NCI-H774 (cell line): ENCODE results near the gene MICU2.
"Not testable (repeated sequence)": the region's sequence is repeated elsewhere in the genome, so short reads cannot be mapped to it uniquely, and the experiment has no call there.

ENCODE experiments used
- DNase-seq: peaks from one replicate; lab custom pipeline; 2025; lab: John Stamatoyannopoulos, UW

The MICU2 gene

DNA sequence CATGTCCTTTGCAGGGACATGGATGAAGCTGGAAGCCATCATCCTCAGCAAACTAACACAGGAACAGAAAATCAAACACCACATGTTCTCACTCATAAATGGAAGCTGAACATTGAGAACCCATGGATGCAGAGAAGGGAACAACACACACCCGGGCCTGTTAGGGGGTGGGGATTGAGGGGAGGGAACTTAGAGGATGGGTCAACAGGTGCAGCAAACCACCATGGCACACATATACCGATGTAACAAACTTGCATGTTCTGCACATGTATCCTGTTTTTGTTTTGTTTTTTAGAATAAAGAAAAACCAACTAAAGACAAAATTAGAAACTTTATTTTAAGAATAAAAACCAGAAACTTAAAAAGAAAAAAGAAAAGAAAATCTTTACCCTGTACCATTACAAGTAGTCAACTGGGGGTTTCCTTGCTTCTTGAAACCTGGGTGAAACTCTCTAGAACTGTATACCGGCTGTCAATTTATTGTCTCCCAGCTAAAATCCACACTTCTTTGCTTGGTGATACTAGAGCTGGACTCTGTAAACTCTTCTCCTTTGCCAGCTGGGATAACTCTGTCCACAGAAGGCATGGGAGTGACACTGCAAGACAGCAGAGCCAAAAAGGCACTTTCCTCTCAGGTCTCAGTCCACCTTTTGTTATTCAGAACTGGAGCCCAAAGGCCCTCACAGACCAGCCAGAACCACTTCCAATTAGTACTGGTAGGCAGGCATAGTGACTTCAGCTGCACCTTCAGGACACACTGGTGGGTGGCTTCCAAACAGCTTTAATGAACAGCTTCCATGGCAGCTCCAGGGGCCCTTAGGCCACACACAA, 9.0 kb downstream of the MICU2 start:
- DNase-seq = no peak

DNA sequence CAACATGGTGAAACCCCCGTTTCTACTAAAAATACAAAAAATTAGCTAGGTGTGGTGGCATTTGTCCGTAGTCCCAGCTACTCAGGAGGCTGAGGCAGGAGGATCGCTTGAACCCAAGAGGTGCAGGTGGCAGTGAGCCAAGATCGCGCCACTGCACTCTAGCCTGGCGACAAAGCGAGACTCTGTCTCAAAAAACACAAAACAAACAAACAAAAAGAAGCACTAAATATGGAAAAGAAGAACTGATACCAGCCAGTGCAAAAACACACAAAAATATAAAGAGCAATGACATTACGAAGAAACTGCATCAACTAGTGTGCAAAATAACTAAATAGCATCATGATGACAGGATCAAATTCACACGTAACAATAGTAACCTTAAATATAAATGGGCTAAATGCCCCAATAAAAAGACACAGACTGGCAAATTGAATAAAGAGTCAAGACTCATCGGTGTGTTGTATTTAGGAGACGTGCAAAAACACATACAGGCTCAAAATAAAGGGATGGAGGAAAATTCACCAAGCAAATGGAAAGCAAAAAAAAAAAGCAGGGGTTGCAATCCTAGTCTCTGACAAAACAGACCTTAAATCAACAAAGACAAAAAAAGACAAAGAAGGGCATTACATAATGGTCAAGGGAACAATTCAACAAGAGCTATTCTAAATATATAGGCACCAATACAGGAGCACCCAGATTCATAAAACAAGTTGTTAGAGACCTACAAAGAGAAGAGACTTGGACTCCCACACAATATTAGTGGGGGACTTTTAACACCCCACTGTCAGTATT, 13.1 kb downstream of the MICU2 start:
- DNase-seq = not testable (repeated sequence)

DNA sequence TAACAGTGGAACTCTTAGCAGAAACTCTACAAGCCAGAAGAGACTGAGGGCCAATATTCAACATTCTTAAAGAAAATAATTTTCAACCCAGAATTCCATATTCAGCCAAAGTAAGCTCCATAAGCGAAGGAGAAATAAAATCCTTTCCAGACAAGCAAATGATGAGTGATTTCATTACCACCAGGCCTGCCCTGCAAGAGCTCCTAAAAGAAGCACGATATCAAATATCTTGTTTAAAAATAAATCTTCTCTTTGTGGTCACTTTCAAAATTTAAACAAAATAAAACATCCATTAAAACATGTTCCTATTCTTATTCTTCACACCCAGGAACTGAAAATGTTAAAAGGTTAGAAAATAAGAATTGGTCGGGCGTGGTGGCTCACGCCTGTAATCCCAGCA, 13.7 kb downstream of the MICU2 start:
- DNase-seq = no peak

DNA sequence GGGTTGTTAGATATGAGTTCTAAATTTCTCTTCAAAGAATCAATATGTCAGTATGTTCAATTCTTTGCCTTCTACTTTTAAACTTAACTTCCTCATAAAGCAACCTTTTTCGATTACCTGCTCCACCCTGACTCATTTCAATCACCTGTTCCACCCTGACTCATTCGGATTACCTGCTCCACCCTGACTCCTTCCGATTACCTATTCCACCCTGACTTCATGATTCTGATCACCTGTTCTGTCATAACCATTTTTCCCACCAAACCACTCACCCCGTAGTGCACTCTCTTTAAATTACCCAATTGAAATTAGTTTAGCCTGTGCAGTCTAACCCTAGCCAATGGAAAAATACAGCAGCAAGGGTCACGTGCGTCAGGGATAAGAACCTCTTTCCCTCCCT, 14.5 kb downstream of the MICU2 start:
- DNase-seq = not testable (repeated sequence)

DNA sequence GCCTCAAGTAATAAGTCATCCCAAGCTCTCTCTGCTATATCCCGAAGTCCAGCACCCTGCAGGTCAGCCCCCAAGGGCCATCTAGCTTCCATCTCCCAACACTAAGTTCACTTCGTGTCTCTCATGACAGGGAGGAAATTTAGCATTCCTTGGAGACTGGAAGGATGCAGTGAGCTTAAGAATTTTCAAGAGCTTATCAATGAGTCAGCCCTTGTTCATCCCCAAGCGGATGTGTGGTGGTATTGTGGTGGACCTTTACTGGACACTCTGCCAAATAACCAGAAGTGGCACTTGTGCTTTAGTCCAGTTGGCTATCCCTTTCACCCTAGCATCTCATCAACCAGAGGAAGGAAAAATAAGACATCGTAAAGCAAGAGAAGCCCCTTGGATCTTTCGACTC, 15.6 kb downstream of the MICU2 start:
- DNase-seq = not testable (repeated sequence)

DNA sequence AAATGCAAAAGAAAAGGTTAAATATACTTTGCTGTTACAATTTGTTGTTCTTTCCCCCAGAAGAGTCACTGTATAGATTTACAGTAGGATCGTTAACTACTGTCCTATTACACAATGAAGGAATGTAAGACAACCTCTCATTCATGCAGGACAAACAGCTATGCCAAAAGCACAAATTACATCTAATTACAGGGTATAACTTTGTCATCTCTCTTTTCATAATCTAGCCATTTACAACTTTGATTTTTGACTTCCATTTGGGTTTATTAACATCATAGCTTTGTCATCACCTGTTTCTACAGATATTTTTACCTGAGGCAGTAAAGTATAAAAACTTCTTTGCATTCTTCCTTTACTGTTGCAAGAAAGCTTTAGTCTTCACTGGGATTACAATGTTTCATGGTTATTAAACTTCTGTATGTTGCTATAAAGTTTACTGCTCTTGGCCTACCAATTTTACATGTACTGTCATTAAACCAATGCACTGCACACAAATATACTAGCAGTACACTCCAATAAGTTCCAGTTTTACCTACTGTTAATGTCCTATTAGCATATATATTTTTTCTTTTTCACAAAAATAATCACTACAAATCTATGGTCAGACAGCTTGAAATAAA, 18.9 kb downstream of the MICU2 start:
- DNase-seq = no peak

DNA sequence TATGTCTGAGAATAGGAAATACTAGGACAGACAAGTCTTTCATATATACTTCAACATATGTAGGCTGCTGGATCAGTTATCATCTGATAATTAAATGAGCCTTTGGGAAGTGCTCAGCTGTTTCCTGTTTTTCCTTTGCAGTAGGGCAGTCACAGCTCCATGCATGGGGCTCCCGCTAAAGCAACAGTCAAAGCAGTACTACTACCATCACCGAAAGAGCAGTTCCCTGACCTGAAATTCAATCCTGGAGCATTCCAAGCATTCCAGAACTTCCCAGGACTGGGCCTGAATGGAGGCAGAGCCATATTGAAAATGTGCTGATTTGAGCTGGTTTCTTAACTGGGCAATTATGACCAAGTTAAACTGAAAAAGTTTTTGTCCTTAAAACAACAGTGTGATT, 20.5 kb downstream of the MICU2 start:
- DNase-seq = no peak

DNA sequence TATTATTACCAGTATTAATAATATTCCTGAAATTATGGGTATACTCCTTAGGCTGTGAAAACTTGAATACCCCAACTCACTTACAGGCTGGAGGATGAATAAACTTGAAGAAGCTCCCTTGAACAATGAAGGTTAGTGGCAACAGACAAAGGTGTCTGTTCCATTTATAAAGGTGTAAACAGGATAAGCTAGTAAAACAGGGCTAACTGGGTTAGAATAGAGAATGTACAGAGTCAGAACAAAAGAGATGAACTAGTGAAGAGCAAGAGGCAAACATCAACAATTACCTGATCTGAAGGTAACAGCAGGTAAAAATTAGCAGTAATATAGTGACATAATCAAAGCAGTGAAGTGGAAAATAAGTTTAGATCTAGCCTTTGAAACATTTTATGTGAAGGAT, 23.2 kb downstream of the MICU2 start:
- no peak for DNase-seq

DNA sequence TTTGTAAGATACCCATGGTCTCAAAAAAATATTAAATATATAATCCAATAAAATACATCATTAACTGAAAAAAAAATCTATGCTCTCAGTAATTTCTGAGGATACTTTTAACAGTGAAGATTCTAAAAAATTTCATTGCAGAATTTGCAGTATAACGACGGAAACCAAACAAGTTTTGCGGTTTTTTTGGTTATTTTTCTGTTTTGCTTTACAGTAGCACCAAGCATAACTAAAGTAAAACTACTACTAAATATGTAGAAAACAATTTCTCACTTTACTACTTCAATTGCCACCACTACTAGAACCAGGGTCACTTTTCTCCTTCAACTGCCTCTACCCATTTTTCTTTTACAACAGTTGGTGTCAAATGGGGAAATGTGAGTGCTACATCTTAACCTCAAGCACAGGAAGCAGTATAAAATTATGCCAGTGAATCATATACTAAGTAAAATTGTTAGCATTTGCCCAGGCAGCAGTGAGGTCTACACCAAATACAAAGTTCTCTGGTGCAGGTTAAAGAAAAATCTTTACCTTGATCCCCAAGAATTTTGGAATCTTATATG, 24.1 kb downstream of the MICU2 start:
- DNase-seq = no peak

DNA sequence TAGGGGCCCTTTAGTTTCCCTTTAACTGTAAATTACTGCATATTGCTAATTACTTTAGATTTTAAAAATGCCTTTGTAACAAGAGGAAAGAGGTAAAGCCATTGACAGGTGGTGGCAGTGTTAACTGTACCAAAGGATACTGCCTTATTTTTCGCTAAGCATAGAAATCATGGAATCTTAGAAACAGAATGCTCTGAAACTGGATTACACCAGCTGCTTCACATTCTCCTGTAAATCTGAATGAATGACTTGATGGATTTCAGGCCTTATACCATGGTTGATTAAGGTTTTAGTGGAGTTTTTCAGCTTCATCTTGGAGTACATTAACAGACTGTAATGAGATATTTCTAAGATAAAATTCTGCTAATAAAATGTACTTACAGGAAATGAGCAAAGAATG, 25.2 kb downstream of the MICU2 start:
- DNase-seq = no peak

DNA sequence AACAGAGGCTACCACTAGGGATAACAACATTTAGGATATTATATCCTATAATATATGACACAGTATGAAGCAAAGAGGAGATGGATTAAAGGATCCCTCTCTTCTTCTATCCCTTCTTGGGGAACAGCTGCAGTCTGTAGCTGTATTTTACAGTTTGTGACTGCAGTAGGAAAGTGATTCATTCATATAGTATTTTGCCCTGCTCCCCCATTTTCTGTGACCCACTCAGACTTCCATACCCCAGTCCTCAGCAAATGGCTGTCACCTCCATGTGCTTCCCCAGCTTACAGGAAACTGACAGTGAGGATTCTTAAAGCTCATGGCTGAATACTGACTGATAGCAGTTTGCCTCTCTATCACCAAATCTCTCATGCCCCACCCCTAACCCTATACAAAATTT, 27.5 kb downstream of the MICU2 start:
- DNase-seq = no peak

DNA sequence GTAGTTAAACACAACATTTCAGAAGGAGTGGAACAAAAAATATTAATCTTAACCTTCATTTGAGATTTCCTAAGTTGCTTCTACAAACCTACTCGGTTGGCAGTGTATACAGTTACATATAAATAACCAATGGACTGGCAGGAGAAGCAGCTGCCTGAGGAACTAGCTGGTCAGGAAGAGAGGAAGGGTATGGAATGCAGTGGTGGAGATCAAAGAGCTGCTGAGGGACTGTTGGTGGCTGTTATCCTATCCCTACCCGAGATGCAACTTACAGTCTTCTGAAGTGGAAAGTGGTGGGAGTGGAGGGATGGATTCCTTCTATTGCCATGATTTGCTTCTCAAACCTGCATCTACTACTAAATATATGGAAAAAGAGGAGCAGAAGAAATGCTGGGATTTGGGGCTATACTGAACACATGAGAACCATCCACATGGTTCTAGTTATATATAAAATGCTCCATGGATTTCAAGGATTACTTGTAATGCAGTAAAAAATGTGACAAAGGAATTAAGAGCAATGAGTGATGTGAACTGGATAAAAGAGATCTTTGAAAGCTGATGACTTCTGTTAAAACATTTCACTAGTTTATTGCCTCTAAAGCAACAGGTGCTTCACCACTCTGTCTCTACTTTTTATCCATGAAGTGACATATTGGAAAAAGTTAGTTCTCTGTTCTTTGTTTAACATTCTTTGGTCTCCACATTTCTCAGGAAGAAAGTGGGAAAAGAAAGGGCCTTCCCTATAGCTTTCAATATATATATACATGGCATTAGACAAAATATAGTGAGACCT, 29.9 kb downstream of the MICU2 start:
- no peak for DNase-seq

DNA sequence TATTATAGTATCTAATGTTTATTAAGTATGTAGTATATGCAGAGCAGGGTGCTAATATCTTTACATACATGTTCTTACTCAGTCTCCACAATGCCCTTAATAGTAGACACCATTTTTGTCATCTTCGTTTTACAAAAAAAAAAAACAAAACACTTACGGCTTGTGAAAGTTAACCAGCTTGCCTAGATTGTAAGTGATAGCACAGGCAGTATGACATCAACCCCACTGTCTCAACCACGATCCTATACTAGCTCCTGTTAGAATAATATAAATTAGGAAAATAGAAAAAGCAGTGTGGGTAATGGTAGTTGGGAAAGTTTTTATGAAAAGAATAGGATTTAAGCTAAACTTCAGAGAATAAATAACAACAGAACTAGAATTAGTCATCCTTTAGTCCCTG, 34.3 kb downstream of the MICU2 start:
- DNase-seq = no peak

DNA sequence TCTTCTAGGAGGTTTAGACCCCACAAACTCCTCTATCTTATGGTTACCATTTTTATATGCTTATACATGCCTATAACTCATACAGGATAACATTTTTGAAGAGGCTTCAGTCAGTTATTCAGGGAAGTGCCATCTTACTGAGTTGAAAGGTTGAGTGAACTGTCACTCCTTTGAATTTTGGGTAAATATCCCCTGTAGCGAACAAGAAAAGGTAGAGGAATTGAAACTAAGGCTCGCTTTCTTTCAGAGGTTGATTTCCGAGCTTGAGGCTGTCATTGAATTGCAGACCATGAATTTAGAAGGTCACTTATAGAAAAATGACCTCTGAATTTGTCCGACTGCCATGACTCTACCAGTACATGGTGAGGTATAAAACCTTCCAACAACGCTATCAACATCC, 35.1 kb downstream of the MICU2 start:
- DNase-seq = no peak

DNA sequence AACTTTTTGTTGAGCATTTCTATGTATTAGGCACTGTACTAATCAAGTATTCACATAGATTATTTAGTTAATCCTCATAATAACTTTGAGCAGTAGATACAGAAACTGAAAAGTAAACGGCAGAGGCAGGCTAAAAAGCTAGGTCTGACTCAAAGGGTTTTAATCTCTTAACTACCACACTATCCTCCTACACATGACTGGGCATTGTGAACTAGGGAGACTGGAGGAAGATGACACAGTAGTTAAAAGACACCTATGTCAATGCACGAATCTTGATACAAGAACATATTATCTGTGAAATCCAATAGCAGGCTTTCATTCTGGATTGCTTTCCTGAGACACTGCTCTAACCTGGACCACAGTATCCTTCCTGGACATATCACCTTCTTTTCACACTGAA, 36.3 kb downstream of the MICU2 start:
- DNase-seq = no peak

DNA sequence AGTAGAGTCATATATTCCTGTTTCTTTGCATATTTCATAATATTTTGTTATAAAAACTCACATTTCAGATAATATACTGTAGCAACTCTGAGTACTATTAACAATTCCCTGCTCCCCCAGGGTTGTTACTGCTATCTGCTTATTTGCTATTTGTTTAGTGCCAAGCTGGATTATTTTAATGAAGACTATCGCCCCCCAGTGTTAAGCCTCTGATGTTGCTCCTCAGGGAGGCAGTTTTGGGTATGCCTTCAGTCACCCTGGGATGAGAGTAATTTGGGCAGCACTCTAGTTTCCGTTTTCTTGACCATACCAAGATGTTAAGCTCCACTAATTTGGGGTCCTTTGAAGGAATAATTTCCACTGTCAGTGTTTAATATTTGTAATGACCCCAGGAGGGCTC, 46.0 kb downstream of the MICU2 start:
- no peak for DNase-seq

DNA sequence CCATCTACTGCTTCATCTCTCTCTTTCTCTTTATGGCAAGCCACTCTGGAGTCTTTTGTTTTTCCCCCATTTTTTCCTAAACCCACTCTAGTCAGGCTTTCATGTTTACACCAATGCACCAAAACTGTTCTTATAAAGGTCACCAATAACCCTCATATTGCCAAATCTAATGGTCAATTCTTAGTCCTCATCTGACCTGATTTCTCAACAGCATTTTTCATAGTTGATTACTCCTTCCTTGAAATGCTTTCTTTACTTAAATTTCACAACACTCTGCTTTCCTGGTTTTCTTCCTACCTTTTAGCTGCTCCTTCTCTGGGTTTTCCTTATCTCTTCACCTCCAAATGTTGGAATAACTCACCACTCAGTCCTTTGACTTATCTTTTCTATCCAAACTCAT, 47.9 kb downstream of the MICU2 start:
- no peak for DNase-seq

DNA sequence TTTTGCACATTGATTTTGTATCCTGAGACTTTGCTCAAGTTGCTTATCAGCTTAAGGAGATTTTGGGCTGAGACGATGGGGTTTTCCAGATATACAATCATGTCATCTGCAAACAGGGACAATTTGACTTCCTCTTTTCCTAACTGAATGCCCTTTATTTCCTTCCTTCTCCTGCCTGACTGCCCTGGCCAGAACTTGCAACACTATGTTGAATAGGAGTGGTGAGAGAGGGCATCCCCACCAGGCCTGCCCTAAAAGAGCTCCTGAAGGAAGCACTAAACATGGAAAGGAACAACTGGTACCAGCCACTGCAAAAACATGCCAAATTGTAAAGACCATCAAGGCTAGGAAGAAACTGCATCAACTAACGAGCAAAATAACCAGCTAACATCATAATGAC, 50.7 kb downstream of the MICU2 start:
- DNase-seq = not testable (repeated sequence)

DNA sequence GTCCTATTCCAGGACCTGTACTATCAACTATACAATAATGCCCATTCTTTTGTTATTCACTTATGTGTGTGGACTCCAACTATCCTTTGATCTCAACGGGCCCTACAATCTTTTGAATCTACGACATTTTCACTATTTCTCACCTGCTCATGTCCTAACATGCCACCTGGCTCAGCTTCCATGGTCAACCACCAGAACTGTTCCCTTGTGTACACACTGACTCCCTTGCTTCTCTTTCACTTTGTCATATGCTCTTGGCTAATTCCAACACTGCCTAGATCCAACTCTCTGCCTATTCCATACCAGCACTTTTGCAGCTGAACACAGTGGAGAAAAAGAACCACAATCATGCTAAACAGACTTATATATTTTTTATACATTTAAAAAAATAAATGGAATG, 53.1 kb downstream of the MICU2 start:
- DNase-seq = no peak

DNA sequence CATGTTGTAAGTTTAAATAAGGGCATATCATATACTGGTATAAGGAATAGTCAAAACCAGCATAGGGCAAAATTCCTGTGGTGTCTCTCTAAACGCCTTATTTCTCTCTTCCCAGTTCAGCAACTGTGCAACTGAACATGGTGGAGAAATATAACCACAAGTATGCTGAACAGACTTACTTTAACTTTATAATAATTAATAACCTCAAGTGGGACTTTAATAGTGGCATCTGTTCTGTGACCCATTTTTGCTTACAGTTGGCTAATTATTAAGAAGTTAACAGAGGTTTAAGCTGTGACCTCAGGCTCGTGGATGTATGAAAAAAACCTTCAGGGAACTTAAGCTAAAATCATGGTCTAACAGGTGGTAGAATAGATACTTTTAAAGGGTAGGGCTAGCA, 54.3 kb downstream of the MICU2 start:
- no peak for DNase-seq

DNA sequence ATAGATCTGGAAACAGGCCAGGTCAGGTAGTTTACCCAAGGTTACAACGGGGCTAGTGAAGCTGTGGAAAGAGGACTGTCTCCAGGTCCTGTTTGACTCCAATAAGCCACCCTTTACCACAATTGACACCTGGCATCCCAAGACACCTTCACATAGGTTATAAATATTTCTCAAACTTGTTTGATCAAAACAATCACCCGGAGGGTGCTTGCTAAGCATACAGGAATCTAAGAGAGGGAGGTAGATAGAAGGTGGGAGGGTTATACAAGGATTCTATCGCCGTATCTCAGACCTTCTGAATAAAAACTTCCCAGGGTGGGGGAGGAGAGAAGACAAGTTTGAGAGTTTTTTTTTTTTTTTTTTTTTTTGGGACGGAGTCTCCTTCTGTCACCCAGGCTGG, 55.4 kb downstream of the MICU2 start:
- DNase-seq = no peak

DNA sequence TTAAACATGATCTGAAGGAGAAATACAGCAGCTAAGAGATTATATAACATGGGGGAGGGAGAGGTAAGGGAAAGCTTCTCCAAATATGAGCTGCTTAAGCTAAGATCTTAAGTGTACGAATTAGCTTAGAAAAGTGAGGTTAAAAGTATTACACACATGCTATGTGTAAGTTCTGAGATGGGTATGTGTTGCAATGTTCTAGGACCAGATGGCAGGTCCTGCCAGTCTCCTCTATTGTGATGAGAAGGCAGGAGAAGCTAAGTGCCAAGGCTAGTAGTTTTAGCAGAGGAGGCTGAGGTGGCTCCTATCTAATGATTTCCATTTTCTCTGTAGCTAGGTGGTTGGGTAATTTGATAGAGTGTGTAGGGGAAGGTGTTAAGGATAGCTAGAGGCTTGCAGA, 57.6 kb downstream of the MICU2 start:
- DNase-seq = no peak
